Astrocyte (in vitro differentiated cells and primary cell): ENCODE measurements around the gene PLAC1. TPM values are rescaled to one million over a fixed set of nuclear protein-coding genes. Genes with fewer than 3 reads are reported as not detected.

Experiments
- DNase-seq: peaks from one replicate; pipeline ENCODE4 v3.0.0-alpha.2; 2010; ENCODE audit warnings: low read depth
- FAIRE-seq: peaks from 2 replicates; lab custom pipeline; 2011; peaks lifted over from hg19 to GRCh38; lab: Jason Lieb, UNC
- H2AFZ ChIP-seq: 2 replicates; pipeline ENCODE4 v1.6.0; 2012; ENCODE audit warnings: low read depth, low read length, inconsistent platforms
- H3K27ac ChIP-seq: 2 replicates; pipeline ENCODE4 v1.5.1; 2011; ENCODE audit warnings: low read depth, low read length, inconsistent platforms
- H3K27me3 ChIP-seq: 2 replicates; pipeline ENCODE4 v1.6.0; 2011; ENCODE audit warnings: low read length, inconsistent platforms; ENCODE audit not compliant: insufficient read depth
- H3K36me3 ChIP-seq: 2 replicates; pipeline ENCODE4 v1.5.1; 2011; ENCODE audit warnings: low read length, inconsistent platforms; ENCODE audit not compliant: insufficient read depth
- H3K4me1 ChIP-seq: 2 replicates; pipeline ENCODE4 v1.5.1; 2011; ENCODE audit warnings: low read length, inconsistent platforms; ENCODE audit not compliant: insufficient read depth
- H3K4me2 ChIP-seq: 2 replicates; pipeline ENCODE4 v1.6.0; 2012; ENCODE audit warnings: low read length, inconsistent platforms
- H3K4me3 ChIP-seq: 2 replicates; pipeline ENCODE4 v1.5.1; 2011; ENCODE audit warnings: low read depth, mild to moderate bottlenecking, low read length, inconsistent platforms; ENCODE audit not compliant: insufficient read depth
- H3K79me2 ChIP-seq: 2 replicates; pipeline ENCODE4 v1.6.0; 2012; ENCODE audit warnings: mild to moderate bottlenecking, low read length, inconsistent platforms; ENCODE audit not compliant: insufficient read depth
- H3K9ac ChIP-seq: 2 replicates; pipeline ENCODE4 v1.6.0; 2012; ENCODE audit warnings: mild to moderate bottlenecking, low read length, inconsistent platforms
- H3K9me3 ChIP-seq: 2 replicates; pipeline ENCODE4 v1.5.1; 2012; ENCODE audit warnings: low read depth, mild to moderate bottlenecking, low read length, inconsistent platforms; ENCODE audit not compliant: insufficient read depth
- H4K20me1 ChIP-seq: 2 replicates; pipeline ENCODE4 v1.6.0; 2012; ENCODE audit warnings: low read length, inconsistent platforms; ENCODE audit not compliant: insufficient read depth
- H3K27ac Mint-ChIP-seq: one replicate; pipeline ENCODE4 v1.8.0; 2021; ENCODE audit warnings: mild to moderate bottlenecking, mixed read lengths; ENCODE audit not compliant: unreplicated experiment
- H3K27me3 Mint-ChIP-seq: one replicate; pipeline ENCODE4 v1.8.0; 2021; ENCODE audit warnings: low read depth, mixed read lengths; ENCODE audit not compliant: unreplicated experiment
- H3K36me3 Mint-ChIP-seq: one replicate; pipeline ENCODE4 v1.8.0; 2021; ENCODE audit warnings: low read depth, mixed read lengths; ENCODE audit not compliant: unreplicated experiment
- H3K4me1 Mint-ChIP-seq: one replicate; pipeline ENCODE4 v1.8.0; 2021; ENCODE audit warnings: low read depth, mixed read lengths; ENCODE audit not compliant: unreplicated experiment
- H3K4me3 Mint-ChIP-seq: one replicate; pipeline ENCODE4 v1.8.0; 2021; ENCODE audit warnings: mild to moderate bottlenecking, moderate library complexity, mixed read lengths; ENCODE audit not compliant: unreplicated experiment
- H3K9me3 Mint-ChIP-seq: one replicate; pipeline ENCODE4 v1.8.0; 2021; ENCODE audit warnings: mild to moderate bottlenecking, mixed read lengths; ENCODE audit not compliant: unreplicated experiment
- CTCF ChIP-seq: IDR thresholded peaks from 2 replicates; pipeline ENCODE4 v1.5.1; 2011; ENCODE audit warnings: low read depth, mild to moderate bottlenecking, inconsistent platforms, low read length, moderate library complexity; ENCODE audit not compliant: insufficient read depth
- EZH2 ChIP-seq: IDR thresholded peaks from 2 replicates; pipeline ENCODE4 v1.6.1; 2012; ENCODE audit warnings: mild to moderate bottlenecking, low read length, inconsistent platforms; ENCODE audit not compliant: insufficient read depth
- total RNA-seq: library from RNA; stranded (reverse); gene quantifications from 2 replicates; pipeline ENCODE4 v1.2.1, GENCODE V29; 2021

Gene PLAC1
- total RNA-seq, 1 donor from 2014 or later: 0.61 TPM

GRCh38 chrX:134634691-134635090 is 23.6 kb downstream of the PLAC1 start:
- Histone ChIP-seq H3K27me3 (no peaks in the 10 kb centered on the region), H3K9ac (no peak overlapping the region), H3K4me1 (no peaks in the 10 kb centered on the region), H3K27ac (peak overlapping the region; percentile 19), H3K9me3 (no peaks in the 10 kb centered on the region), H3K36me3 (no peaks in the 10 kb centered on the region), H3K79me2 (no peaks in the 10 kb centered on the region), H4K20me1 (no peaks in the 10 kb centered on the region), H2AFZ (no peak overlapping the region), H3K4me2 (no peak overlapping the region), H3K4me3 (no peak overlapping the region)
- no peak overlapping the region for H3K27ac Mint-ChIP-seq
- FAIRE-seq (peak; percentile 90), DNase-seq (peak; percentile 56)
- no peak overlapping the region for H3K4me3 Mint-ChIP-seq
- no peaks in the 10 kb centered on the region for H3K36me3 Mint-ChIP-seq
- no peaks in the 10 kb centered on the region for H3K9me3 Mint-ChIP-seq
- no peaks in the 10 kb centered on the region for H3K27me3 Mint-ChIP-seq
- H3K4me1 Mint-ChIP-seq: peaks cover 10% of the 10 kb centered on the region
- TF ChIP-seq EZH2 (no peak), CTCF (no peak)

DNA sequence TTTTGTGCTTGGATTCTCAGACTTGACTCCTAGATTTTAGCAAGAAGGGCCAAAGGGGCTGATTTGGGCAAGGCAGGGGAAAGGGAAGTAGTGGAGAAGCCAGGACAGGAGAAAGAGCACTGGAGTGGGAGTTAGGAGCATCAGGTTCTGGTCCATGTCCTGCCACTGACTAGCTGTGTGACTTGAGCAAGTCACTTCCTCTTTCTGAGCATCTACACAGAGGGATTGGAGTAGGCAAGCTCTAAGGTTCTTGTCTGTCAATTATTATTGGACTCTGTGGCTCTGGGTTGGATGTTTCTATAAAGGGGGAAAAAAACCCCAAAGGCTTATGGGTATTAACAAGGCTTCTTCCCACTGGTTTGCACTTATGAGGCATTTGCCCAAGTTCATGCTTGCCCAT is 24.4 kb downstream of the PLAC1 start:
- FAIRE-seq: no peak
- H3K9ac ChIP-seq: no peak overlapping the region

More for the DNA sequence above, 24.4 kb downstream of the PLAC1 start:
- no peak for DNase-seq
- no peaks in the 10 kb centered on the region for H3K36me3 Mint-ChIP-seq
- H3K27ac Mint-ChIP-seq: no peak overlapping the region
- H3K9me3 ChIP-seq: no peaks in the 10 kb centered on the region
- H3K4me1 ChIP-seq: no peaks in the 10 kb centered on the region
- no peaks in the 10 kb centered on the region for H3K36me3 ChIP-seq
- no peak overlapping the region for H3K4me3 ChIP-seq
- H3K27me3 Mint-ChIP-seq: no peaks in the 10 kb centered on the region
- peaks cover 10% of the 10 kb centered on the region for H3K4me1 Mint-ChIP-seq
- H3K27ac ChIP-seq: no peak overlapping the region
- H3K9me3 Mint-ChIP-seq: no peaks in the 10 kb centered on the region
- TF ChIP-seq EZH2 (no peak), CTCF (no peak)
- H4K20me1 ChIP-seq: no peaks in the 10 kb centered on the region
- no peak overlapping the region for H3K4me2 ChIP-seq
- H2AFZ ChIP-seq: no peak overlapping the region
- no peak overlapping the region for H3K4me3 Mint-ChIP-seq
- no peaks in the 10 kb centered on the region for H3K79me2 ChIP-seq
- H3K27me3 ChIP-seq: no peaks in the 10 kb centered on the region
